ENCODE measurements around the gene CGN.

DNA sequence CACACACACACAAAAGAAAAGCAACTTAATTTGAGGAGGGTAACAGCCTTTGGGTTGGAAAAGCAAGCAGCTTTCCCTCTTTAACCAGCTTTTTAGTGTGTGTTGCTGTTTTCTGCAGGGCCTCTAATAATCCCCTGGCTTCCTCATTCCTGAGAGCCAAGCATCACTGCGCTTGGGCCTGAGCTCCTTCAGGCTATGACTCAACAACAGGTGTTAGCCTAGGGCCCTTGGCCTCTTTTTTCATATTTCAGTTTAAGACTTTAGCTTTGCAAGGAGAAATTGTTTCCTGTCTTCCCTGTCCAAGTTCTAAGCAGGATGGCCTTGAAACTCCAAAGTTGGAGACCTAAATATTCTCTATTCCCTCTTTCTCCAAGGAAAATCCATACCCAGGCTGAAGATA lies 74.4 kb downstream of the CGN start:
- TF ChIP-seq CTCF (IDR thresholded peaks at IDR 0.05): no peak
- no peak for TF ChIP-seq ZFX (IDR thresholded peaks at IDR 0.05; ENCODE audit: borderline replicate concordance)
